ENCODE results near the gene LRRC47.

Gene LRRC47

GRCh38 chr1:3796215-3797061, at the start of gene LRRC47:
Gene LRRC47 (minus strand): TSS chr1:3796498. CDS start chr1:3796476, 22 bp downstream.
- peak; percentile 60 for DNase-seq (ENCODE audit: low read depth)

- DNase-seq (ENCODE audit: low read depth), result no peak
Measured at GRCh38 chr1:3842912-3843311, 46.6 kb upstream of the LRRC47 start.

GRCh38 chr1:3841491-3841890, 45.2 kb upstream of the LRRC47 start:
- no peak for DNase-seq (ENCODE audit: low read depth)

GRCh38 chr1:3838788-3839187, 42.5 kb upstream of the LRRC47 start:
- no peak for DNase-seq (ENCODE audit: low read depth)

- DNase-seq (ENCODE audit: low read depth), result no peak
Measured at GRCh38 chr1:3837685-3838084, 41.4 kb upstream of the LRRC47 start.

- no peak for DNase-seq (ENCODE audit: low read depth)
Measured at GRCh38 chr1:3837200-3837599, 40.9 kb upstream of the LRRC47 start.

GRCh38 chr1:3836421-3836820, 40.1 kb upstream of the LRRC47 start:
- no peak for DNase-seq (ENCODE audit: low read depth)

GRCh38 chr1:3834701-3835100, 38.4 kb upstream of the LRRC47 start:
- no peak for DNase-seq (ENCODE audit: low read depth)

GRCh38 chr1:3831689-3832088, 35.4 kb upstream of the LRRC47 start:
- no peak for DNase-seq (ENCODE audit: low read depth)

- no peak for DNase-seq (ENCODE audit: low read depth)
Measured at GRCh38 chr1:3828391-3828790, 32.1 kb upstream of the LRRC47 start.

GRCh38 chr1:3827813-3828307, 31.6 kb upstream of the LRRC47 start:
- DNase-seq (ENCODE audit: low read depth), result no peak

- DNase-seq (ENCODE audit: low read depth), result no peak
Measured at GRCh38 chr1:3825356-3825755, 29.1 kb upstream of the LRRC47 start.

GRCh38 chr1:3824650-3825049, 28.4 kb upstream of the LRRC47 start:
- DNase-seq (ENCODE audit: low read depth), result no peak

GRCh38 chr1:3822421-3822820, 26.1 kb upstream of the LRRC47 start:
- no peak for DNase-seq (ENCODE audit: low read depth)

GRCh38 chr1:3821908-3822307, 25.6 kb upstream of the LRRC47 start:
- DNase-seq (ENCODE audit: low read depth), result no peak

GRCh38 chr1:3821447-3821846, 25.1 kb upstream of the LRRC47 start:
- DNase-seq (ENCODE audit: low read depth), result no peak

GRCh38 chr1:3821004-3821403, 24.7 kb upstream of the LRRC47 start:
- no peak for DNase-seq (ENCODE audit: low read depth)

GRCh38 chr1:3820316-3820715, 24.0 kb upstream of the LRRC47 start:
- no peak for DNase-seq (ENCODE audit: low read depth)

GRCh38 chr1:3819771-3820200, 23.5 kb upstream of the LRRC47 start:
- no peak for DNase-seq (ENCODE audit: low read depth)

- no peak for DNase-seq (ENCODE audit: low read depth)
Measured at GRCh38 chr1:3817821-3818597, 21.7 kb upstream of the LRRC47 start.

GRCh38 chr1:3817138-3817740, 20.9 kb upstream of the LRRC47 start:
- DNase-seq (ENCODE audit: low read depth), result no peak

- no peak for DNase-seq (ENCODE audit: low read depth)
Measured at GRCh38 chr1:3816331-3817137, 20.2 kb upstream of the LRRC47 start.

All from non-pigmented ciliary epithelial cell (primary cell).